ENCODE data around the gene TMEM145. TPM values are rescaled to one million over a fixed set of nuclear protein-coding genes. Genes with fewer than 3 reads are reported as not detected.

The TMEM145 gene
- total RNA-seq, 1 experiment from 2014 or later = 0.69 TPM

- DNase-seq (no peak), ATAC-seq (no peak)
- H4K20me1 ChIP-seq (ENCODE audit: low read length) = no peaks in the 10 kb centered on the region
- ChIA-PET CTCF (no interaction called here), POLR2A (ENCODE audit: unreplicated experiment) (no interaction called here)
- H3K4me2 ChIP-seq (ENCODE audit: low read length) = no peak overlapping the region
- H3K4me3 ChIP-seq (ENCODE audit: low read length) = no peak overlapping the region
- H3K36me3 ChIP-seq (ENCODE audit: low read depth, low read length) = no peaks in the 10 kb centered on the region
- no peak overlapping the region for H2AFZ ChIP-seq (ENCODE audit: low read length)
- intact Hi-C loops (cut with micrococcal nuclease) = no loop called here
- no peaks in the 10 kb centered on the region for H3F3A ChIP-seq (ENCODE audit: low read length, unreplicated experiment)
- no peaks in the 10 kb centered on the region for H3K4me1 ChIP-seq (ENCODE audit: insufficient read depth, low read length)
- no peak overlapping the region for H3K27ac ChIP-seq (ENCODE audit: low read length)
- TF ChIP-seq EZH2phosphoT487 (IDR thresholded peaks at IDR 0.05; ENCODE audit: borderline replicate concordance, low read length) = no peak
- no peaks in the 10 kb centered on the region for H3K9me2 ChIP-seq (replicated peaks; ENCODE audit: low read length)
- no peak overlapping the region for H3K9ac ChIP-seq (ENCODE audit: low read length)
- no peaks in the 10 kb centered on the region for H3K9me3 ChIP-seq (ENCODE audit: low read length)
- H3K79me2 ChIP-seq (ENCODE audit: low read length) = no peaks in the 10 kb centered on the region
- no peaks in the 10 kb centered on the region for H3K27me3 ChIP-seq (ENCODE audit: low read length)
- BruUV-seq (replicated peaks) = no TSS peak
These were observed 20.8 kb upstream of the TMEM145 start for GRCh38 chr19:42292042-42292960.

DNA sequence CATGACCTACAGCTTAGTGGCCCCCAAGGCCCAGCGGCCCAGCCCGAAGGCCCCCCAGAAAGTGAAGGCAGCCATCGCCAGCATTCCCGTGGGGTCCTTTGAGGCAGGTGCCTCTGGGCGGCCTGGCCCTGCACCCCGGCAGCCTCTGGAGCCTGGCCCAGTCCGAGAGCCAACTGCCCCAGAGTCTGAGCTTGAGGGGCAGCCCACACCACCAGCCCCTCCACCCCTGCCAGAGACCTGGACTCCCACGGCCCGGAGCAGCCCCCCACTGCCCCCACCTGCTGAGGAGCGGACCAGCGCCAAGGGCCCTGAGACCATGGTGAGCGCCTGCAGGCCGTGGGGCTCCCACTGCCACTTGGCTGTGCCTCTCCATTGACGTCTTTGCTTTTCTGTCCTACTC, 20.1 kb upstream of the TMEM145 start:
- Histone ChIP-seq H3K79me2 (ENCODE audit: low read length) (no peaks in the 10 kb centered on the region), H3K9ac (ENCODE audit: low read length) (no peak overlapping the region), H3K4me2 (ENCODE audit: low read length) (no peak overlapping the region), H4K20me1 (ENCODE audit: low read length) (no peaks in the 10 kb centered on the region), H3K27me3 (ENCODE audit: low read length) (no peaks in the 10 kb centered on the region), H3K9me2 (replicated peaks; ENCODE audit: low read length) (no peaks in the 10 kb centered on the region), H3K4me1 (ENCODE audit: insufficient read depth, low read length) (no peaks in the 10 kb centered on the region), H3K9me3 (ENCODE audit: low read length) (no peaks in the 10 kb centered on the region), H3K4me3 (ENCODE audit: low read length) (no peak overlapping the region), H2AFZ (ENCODE audit: low read length) (no peak overlapping the region), H3K27ac (ENCODE audit: low read length) (no peak overlapping the region), H3K36me3 (ENCODE audit: low read depth, low read length) (no peaks in the 10 kb centered on the region), H3F3A (ENCODE audit: low read length, unreplicated experiment) (no peaks in the 10 kb centered on the region)
- intact Hi-C loops (cut with micrococcal nuclease) = no loop called here
- ATAC-seq (no peak), DNase-seq (no peak)
- TF ChIP-seq EZH2 (IDR thresholded peaks at IDR 0.05; ENCODE audit: low read length, unreplicated experiment) (no peak), EZH2phosphoT487 (IDR thresholded peaks at IDR 0.05; ENCODE audit: borderline replicate concordance, low read length) (no peak)
- TF ChIP-seq, protein P1, sequence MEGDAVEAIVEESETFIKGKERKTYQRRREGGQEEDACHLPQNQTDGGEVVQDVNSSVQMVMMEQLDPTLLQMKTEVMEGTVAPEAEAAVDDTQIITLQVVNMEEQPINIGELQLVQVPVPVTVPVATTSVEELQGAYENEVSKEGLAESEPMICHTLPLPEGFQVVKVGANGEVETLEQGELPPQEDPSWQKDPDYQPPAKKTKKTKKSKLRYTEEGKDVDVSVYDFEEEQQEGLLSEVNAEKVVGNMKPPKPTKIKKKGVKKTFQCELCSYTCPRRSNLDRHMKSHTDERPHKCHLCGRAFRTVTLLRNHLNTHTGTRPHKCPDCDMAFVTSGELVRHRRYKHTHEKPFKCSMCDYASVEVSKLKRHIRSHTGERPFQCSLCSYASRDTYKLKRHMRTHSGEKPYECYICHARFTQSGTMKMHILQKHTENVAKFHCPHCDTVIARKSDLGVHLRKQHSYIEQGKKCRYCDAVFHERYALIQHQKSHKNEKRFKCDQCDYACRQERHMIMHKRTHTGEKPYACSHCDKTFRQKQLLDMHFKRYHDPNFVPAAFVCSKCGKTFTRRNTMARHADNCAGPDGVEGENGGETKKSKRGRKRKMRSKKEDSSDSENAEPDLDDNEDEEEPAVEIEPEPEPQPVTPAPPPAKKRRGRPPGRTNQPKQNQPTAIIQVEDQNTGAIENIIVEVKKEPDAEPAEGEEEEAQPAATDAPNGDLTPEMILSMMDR (conservative IDR thresholded peaks at IDR 0.05; ENCODE audit: low read depth, low read length) = no peak
- ChIA-PET CTCF (no interaction called here), POLR2A (ENCODE audit: unreplicated experiment) (no interaction called here)
- no TSS peak for BruUV-seq (replicated peaks)

GRCh38 chr19:42293540-42293939, 19.6 kb upstream of the TMEM145 start:
- H3K27me3 ChIP-seq (ENCODE audit: low read length) = no peaks in the 10 kb centered on the region
- H4K20me1 ChIP-seq (ENCODE audit: low read length) = no peaks in the 10 kb centered on the region
- DNase-seq = no peak
- no TSS peak for BruUV-seq (replicated peaks)
- TF ChIP-seq, protein P1 (conservative IDR thresholded peaks at IDR 0.05; ENCODE audit: low read depth, low read length) = no peak
- TF ChIP-seq EZH2phosphoT487 (IDR thresholded peaks at IDR 0.05; ENCODE audit: borderline replicate concordance, low read length) = no peak
- no peak for TF ChIP-seq EZH2 (IDR thresholded peaks at IDR 0.05; ENCODE audit: low read length, unreplicated experiment)
- no peaks in the 10 kb centered on the region for H3K4me1 ChIP-seq (ENCODE audit: insufficient read depth, low read length)
- H3F3A ChIP-seq (ENCODE audit: low read length, unreplicated experiment) = no peaks in the 10 kb centered on the region
- H3K36me3 ChIP-seq (ENCODE audit: low read depth, low read length) = no peaks in the 10 kb centered on the region
- no peak overlapping the region for H3K4me2 ChIP-seq (ENCODE audit: low read length)
- H3K9ac ChIP-seq (ENCODE audit: low read length) = no peak overlapping the region
- H3K4me3 ChIP-seq (ENCODE audit: low read length) = no peak overlapping the region
- intact Hi-C loops (cut with micrococcal nuclease) = no loop called here
- H3K79me2 ChIP-seq (ENCODE audit: low read length) = no peaks in the 10 kb centered on the region
- no peak overlapping the region for H2AFZ ChIP-seq (ENCODE audit: low read length)
- ChIA-PET POLR2A (ENCODE audit: unreplicated experiment) (no interaction called here), CTCF (no interaction called here)
- H3K27ac ChIP-seq (ENCODE audit: low read length) = no peak overlapping the region
- no peaks in the 10 kb centered on the region for H3K9me2 ChIP-seq (replicated peaks; ENCODE audit: low read length)
- no peaks in the 10 kb centered on the region for H3K9me3 ChIP-seq (ENCODE audit: low read length)
- no peak for ATAC-seq
